ENCODE data around the gene GAS2L2.
"Not testable (repeated sequence)": the region's sequence is repeated elsewhere in the genome, so short reads cannot be mapped to it uniquely, and the experiment has no call there.

The GAS2L2 gene

GRCh38 chr17:35726127-35726952, 26.7 kb downstream of the GAS2L2 start:
- DNase-seq, result no peak

GRCh38 chr17:35725802-35726126, 27.3 kb downstream of the GAS2L2 start:
- no peak for DNase-seq

DNA sequence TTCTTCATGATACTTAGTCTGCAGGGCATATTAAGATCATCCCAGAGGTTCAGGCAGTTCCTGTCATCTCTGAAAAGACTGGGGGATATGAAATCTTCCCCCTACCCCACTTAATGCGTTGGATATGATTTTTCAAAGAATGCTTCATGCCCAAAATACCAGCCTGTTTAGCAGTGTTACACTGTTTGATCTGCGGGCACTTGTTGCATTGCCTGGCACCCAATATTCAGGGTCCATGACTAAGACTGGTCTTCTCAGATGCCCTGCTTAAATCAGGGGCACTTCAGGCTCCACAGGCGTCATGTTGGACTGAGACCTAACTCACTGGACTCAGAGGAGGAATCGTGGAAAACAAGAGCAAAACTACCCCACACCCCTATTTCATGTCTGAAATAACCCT, 28.0 kb downstream of the GAS2L2 start:
- no peak for DNase-seq

DNA sequence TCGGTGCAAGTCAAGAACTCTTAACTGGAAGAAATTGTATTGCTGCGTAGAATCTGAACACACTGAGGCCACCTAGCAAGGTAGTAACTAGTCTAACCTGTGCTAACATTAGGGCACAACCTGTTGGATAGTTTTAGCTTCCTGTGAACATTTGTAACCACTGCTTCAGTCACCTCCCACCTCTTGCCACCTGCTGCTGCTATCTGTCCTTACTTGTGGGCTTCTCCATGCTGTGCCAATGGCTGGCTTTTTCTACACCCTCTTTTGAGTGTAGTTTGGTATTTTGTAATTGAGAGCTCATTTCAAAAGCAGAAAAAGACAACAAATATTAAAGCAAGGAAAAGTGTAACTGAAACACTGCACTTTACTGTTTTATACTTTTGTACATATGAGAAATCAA, 29.3 kb downstream of the GAS2L2 start:
- DNase-seq, result no peak

GRCh38 chr17:35717475-35717874, 35.6 kb downstream of the GAS2L2 start:
- no peak for DNase-seq

DNA sequence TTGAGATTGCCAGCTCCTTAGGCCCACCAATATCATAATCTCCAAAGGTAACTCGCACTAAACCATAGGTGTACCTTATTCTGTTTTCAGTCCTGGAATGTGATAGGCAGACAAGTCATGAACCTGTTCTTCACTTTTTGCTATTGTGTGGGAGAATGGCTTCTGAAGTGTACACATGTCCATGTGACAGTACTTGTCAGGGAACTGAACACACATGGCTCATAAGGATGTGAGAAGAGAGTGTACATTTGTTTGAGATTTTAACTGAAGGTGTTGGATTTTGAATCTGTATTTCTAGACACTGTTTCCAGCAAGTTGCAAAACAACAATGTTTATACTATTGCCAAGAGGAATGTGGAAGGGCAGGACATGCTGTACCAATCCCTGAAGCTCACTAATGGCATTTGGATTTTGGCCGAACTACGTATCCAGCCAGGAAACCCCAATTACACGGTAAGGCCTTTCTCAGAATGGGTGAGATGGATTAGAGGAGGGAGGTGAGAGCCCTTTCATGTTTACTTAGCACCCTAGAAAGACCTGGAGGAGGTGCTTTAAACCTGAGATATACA, 36.1 kb downstream of the GAS2L2 start:
- no peak for DNase-seq

DNA sequence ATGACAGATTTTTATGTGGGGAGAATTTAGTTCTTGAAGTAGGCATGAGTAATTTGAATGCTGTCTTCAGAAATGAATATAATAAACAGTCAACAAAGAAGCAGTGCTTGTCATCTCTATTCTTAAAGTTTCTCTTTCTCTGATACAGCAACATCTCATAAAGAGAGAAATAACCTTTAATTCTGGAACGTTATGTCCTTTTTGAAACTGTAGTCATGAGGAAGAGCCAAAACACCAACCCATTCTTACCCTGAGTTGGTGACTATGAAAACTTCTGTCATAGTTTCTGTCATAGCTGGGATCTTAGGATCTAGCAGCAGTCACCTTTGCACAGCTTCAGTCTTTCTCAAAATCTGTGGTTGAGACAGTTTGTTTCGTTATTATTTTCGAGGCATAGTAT, 36.9 kb downstream of the GAS2L2 start:
- DNase-seq, result no peak

- DNase-seq, result no peak
These were observed 37.6 kb downstream of the GAS2L2 start for GRCh38 chr17:35715416-35715815.

GRCh38 chr17:35714988-35715387, 38.1 kb downstream of the GAS2L2 start:
- no peak for DNase-seq

GRCh38 chr17:35713069-35713728, 39.8 kb downstream of the GAS2L2 start:
- no peak for DNase-seq

- DNase-seq, result no peak
These were observed 42.1 kb downstream of the GAS2L2 start for GRCh38 chr17:35710950-35711349.

- DNase-seq, result no peak
These were observed 43.2 kb downstream of the GAS2L2 start for GRCh38 chr17:35709874-35710273.

GRCh38 chr17:35708951-35709350, 44.1 kb downstream of the GAS2L2 start:
- no peak for DNase-seq

GRCh38 chr17:35708149-35708548, 44.9 kb downstream of the GAS2L2 start:
- no peak for DNase-seq

- DNase-seq, result no peak
These were observed 47.3 kb downstream of the GAS2L2 start for GRCh38 chr17:35705705-35706104.

GRCh38 chr17:35705230-35705629, 47.8 kb downstream of the GAS2L2 start:
- no peak for DNase-seq

- DNase-seq, result not testable (repeated sequence)
These were observed 49.7 kb downstream of the GAS2L2 start for GRCh38 chr17:35703308-35703707.

GRCh38 chr17:35701491-35701890, 51.5 kb downstream of the GAS2L2 start:
- DNase-seq, result no peak

DNA sequence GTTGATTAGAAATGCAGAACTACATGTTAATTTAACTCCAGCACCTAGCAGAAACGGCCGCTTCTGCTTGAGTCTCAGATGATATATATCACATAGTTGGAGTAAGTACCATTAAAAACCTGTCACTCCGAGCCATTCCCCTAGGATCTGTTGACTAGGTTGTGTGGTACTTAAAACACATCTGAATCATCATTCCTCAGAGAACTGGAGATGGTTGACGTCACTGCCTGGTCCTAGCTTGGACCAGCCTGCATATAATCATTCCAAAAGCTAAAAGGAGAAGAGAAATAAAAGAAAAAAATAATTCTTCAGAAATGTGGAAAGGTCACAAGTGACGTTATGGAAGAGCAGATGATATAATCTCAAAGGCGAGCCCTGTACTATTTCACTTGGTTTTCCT, 52.9 kb downstream of the GAS2L2 start:
- DNase-seq, result no peak

DNA sequence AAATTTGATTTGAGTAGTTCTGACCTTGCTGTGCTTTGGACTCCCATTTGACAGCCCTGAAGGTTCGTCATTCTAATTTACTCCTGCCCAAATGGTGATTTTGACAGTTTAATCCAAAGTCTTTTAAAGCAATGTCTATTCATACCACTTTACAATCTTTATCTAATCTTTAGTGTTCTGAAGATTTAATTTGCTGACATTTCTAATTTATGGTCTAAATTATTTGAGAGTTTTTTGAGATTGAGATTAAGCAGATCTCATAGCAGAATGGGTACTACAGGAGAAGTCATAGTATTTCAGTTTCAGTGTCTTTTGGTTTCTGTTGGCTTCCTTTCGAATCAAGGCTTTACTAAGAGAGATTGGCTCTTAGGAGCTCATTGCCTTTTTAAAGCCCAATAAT, 54.2 kb downstream of the GAS2L2 start:
- DNase-seq, result no peak

DNA sequence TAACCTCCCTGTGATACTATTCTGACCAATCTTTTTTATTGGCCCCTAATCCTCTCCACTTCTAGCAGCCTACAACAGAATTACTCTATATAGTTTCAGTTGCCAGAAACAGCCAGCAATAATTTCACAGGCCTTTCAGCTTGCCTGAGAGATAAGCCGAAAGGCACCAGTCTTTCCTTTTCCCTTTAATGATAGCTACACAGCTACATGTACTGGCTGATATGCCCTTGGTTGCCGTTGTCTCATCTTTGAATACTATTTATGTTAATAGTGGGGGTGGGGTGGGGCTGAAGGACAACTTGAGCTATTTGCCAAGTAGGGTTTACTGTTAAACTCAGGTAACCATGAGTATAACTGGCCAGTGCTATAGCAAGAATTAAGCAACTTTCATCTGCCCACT, 57.4 kb downstream of the GAS2L2 start:
- DNase-seq, result no peak

GRCh38 chr17:35694906-35695305, 58.1 kb downstream of the GAS2L2 start:
- no peak for DNase-seq
